ENCODE measurements around the gene RHOT2. TPM values are rescaled to one million over a fixed set of nuclear protein-coding genes. Genes with fewer than 3 reads are reported as not detected.
A peak's percentile ranks its signal among the peaks of the same experiment; 100 is the strongest.

RHOT2 gene
- total and polyA plus RNA-seq, 9 of the 15 experiments (the other 6 are each of a cell fraction or from before 2014, with no cell fraction given): 5.0 to 373 (median 112) TPM

- TF ChIP-seq ZEB2 (IDR thresholded peaks at IDR 0.05) (no peak), POLR2AphosphoS2 (IDR thresholded peaks at IDR 0.05; ENCODE audit: low read length) (no peak), SAFB (IDR thresholded peaks at IDR 0.05; ENCODE audit: borderline replicate concordance, low read depth, low read length) (peak; percentile 51), RB1 (IDR thresholded peaks at IDR 0.05; ENCODE audit: low read depth) (0 out of 2 replicates have a peak, but pooled peaks have one; percentile 18), PRDM10 (IDR thresholded peaks at IDR 0.05; ENCODE audit: partially characterized antibody) (no peak), ATF4 (CRISPR knock-in tag; IDR thresholded peaks at IDR 0.05) (no peak), FOXM1 (IDR thresholded peaks at IDR 0.05; ENCODE audit: low read depth) (no peak), FOXM1 (CRISPR knock-in tag; IDR thresholded peaks at IDR 0.05; ENCODE audit: low read depth) (0 out of 2 replicates have a peak, but pooled peaks have one; percentile 48), ZNF133 (CRISPR knock-in tag; IDR thresholded peaks at IDR 0.05) (no peak), ZNF23 (CRISPR knock-in tag; IDR thresholded peaks at IDR 0.05) (no peak), ZNF407 (IDR thresholded peaks at IDR 0.05; ENCODE audit: low read depth) (no peak)
These were observed 27.6 kb downstream of the RHOT2 start (continued) for GRCh38 chr16:695355-696089.

All from K562 (cell line).